ENCODE results near the gene HMCN1.
A peak's percentile ranks its signal among the peaks of the same experiment; 100 is the strongest.

- TF ChIP-seq CTCF (IDR thresholded peaks at IDR 0.05): no peak
- no peak for TF ChIP-seq POLR2A (IDR thresholded peaks at IDR 0.05; ENCODE audit: low read depth)
- peak in 1 of 2 donors; percentile 21 for TF ChIP-seq POLR2AphosphoS5 (IDR thresholded peaks at IDR 0.05)
These were observed 161.2 kb downstream of the HMCN1 start for GRCh38 chr1:185895208-185895900.

Data from esophagus muscularis mucosa (tissue), 3 donors.